Suprapubic skin (tissue), 4 donors: ENCODE data around the gene MYL4. TPM values are rescaled to one million over a fixed set of nuclear protein-coding genes. Genes with fewer than 3 reads are reported as not detected.

Experiments
- DNase-seq, 2 donors: peaks; one replicate each; pipeline ENCODE4 v3.0.0-alpha.2; 2019; ENCODE audit warnings: low spot score in 2 of 2
- H3K27ac ChIP-seq: fragments of 200-600 bp; sonication (generic); one replicate; pipeline ENCODE4 v1.5.1; 2019
- H3K27me3 ChIP-seq: fragments of 200-600 bp; sonication (generic); one replicate; pipeline ENCODE4 v1.5.1; 2019
- H3K36me3 ChIP-seq: fragments of 200-600 bp; sonication (generic); one replicate; pipeline ENCODE4 v1.5.1; 2019
- H3K4me1 ChIP-seq: fragments of 200-600 bp; sonication (generic); one replicate; pipeline ENCODE4 v1.5.1; 2019
- H3K4me3 ChIP-seq: fragments of 200-600 bp; sonication (generic); one replicate; pipeline ENCODE4 v1.5.1; 2019; ENCODE audit warnings: mild to moderate bottlenecking
- H3K9me3 ChIP-seq: fragments of 200-600 bp; sonication (generic); one replicate; pipeline ENCODE4 v1.5.1; 2019
- EP300 ChIP-seq: sonication (generic); formaldehyde crosslinking; IDR thresholded peaks from one replicate; pipeline ENCODE4 v1.6.1; 2017; ENCODE audit warnings: antibody characterized with exemption
- POLR2A ChIP-seq, 2 donors: fragments of 450-650 bp; IDR thresholded peaks; one replicate each; pipeline ENCODE4 v1.6.1; 2017; ENCODE audit warnings: antibody characterized with exemption in 2 of 2, mild to moderate bottlenecking in 2 of 2, moderate library complexity in 2 of 2
- POLR2AphosphoS5 ChIP-seq, 3 donors: sonication (generic); formaldehyde crosslinking; IDR thresholded peaks; one replicate each; pipeline ENCODE4 v1.6.1; 2017; ENCODE audit warnings: antibody characterized with exemption in 3 of 3
- WGBS: methylation state at CpG from one replicate; pipeline ENCODE4 v1.1.5; 2018; 5-methylcytosine and 5-hydroxymethylcytosine counted together
- total RNA-seq, 4 donors: library from RNA; depleted of rRNA; stranded (reverse); fragments of >200 nt; gene quantifications; one replicate each; pipeline ENCODE4 v1.1.0, GENCODE V29; 2016
- TF ChIP-seq, protein P1 (sequence below), 2 donors: fragments of 200-600 bp in 1 of 2; fragments of 450-650 bp in 1 of 2; sonication (generic) in 1 of 2; IDR thresholded peaks; one replicate each; pipeline ENCODE4 v1.5.1; 2016 to 2019; ENCODE audit warnings: antibody characterized with exemption in 2 of 2, mild to moderate bottlenecking in 1 of 2, moderate library complexity in 1 of 2

MYL4 gene
- total RNA-seq, 4 donors from 2014 or later = not detected

DNA sequence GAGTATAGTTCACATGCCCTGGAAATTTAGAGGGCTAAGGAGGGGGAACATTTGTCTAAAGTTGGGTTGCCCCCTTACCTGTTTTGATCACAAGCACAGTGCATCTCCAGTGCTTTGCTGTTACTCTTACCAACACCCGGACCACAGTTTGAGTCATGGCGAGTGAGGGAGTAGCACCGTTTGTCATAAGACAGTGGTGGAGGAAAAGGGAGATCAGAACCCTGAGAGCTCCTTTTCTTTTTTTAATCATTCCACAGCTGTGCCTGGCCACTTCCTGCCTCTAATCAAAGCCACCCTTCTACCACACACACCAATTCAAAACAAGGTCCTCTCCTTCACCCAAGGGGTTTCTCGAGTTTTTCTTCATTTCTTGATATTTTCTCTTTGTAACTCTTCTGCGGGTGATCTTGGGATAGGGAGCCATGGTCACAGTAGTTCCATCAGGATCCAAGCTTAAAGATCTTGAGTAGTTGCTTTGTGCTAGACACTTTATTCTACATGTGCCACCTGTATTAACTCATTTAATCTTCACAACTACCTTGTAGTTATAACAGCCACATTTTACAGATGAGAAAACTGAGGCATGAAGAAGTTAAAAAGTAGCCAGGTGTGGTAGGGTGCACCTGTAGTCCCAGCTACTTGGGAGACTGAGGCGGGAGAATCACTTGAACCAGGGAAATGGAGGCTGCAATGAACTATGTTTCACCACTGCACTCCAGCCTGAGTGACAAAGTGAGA lies 5.0 kb upstream of the MYL4 start:
- H3K36me3 ChIP-seq = no peaks in the 10 kb centered on the region
- DNase-seq = no peak
- H3K4me1 ChIP-seq = peaks cover 18% of the 10 kb centered on the region
- no peak overlapping the region for H3K4me3 ChIP-seq
- no peaks in the 10 kb centered on the region for H3K27me3 ChIP-seq
- 78% methylated on average over 6 of the region's 6 CpGs for WGBS
- peak overlapping the region; percentile 64 for H3K27ac ChIP-seq
- H3K9me3 ChIP-seq = no peaks in the 10 kb centered on the region
- TF ChIP-seq, protein P1, sequence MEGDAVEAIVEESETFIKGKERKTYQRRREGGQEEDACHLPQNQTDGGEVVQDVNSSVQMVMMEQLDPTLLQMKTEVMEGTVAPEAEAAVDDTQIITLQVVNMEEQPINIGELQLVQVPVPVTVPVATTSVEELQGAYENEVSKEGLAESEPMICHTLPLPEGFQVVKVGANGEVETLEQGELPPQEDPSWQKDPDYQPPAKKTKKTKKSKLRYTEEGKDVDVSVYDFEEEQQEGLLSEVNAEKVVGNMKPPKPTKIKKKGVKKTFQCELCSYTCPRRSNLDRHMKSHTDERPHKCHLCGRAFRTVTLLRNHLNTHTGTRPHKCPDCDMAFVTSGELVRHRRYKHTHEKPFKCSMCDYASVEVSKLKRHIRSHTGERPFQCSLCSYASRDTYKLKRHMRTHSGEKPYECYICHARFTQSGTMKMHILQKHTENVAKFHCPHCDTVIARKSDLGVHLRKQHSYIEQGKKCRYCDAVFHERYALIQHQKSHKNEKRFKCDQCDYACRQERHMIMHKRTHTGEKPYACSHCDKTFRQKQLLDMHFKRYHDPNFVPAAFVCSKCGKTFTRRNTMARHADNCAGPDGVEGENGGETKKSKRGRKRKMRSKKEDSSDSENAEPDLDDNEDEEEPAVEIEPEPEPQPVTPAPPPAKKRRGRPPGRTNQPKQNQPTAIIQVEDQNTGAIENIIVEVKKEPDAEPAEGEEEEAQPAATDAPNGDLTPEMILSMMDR (IDR thresholded peaks at IDR 0.05) = no peak
- TF ChIP-seq EP300 (no peak), POLR2AphosphoS5 (IDR thresholded peaks at IDR 0.05) (no peak), POLR2A (IDR thresholded peaks at IDR 0.05) (no peak)

DNA sequence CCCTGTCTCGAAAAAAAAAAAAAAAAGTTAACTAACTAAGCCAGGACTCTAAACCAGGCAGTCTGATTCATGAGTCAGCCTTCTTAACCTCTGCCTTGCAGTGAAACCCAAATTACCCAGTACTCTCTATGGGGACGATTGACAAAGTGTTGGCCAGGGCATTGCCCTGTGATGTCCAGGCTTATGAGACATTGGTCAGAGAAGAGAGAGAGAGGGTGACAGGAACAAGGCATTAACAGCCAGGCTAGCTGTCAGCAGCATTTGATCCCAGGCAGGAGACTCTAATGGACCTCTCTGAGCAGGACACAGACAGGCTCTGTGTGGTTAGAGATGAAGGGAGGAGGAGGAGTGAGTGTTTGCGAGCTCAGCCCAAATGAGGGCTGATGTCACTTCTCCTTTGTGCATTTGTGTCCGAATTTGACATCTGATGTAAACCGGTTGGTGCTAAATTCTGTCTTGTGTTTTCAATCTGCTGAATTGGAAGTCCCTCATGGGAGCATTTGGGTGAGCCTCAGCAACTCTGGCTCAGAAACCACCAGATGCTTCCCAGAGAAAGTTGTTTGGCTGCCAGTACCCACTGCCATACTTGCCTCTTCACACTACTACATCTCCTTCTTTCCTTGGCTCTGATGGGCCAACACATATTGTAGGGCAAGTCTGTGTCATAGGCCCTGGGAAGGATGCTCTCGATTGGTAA lies 4.3 kb upstream of the MYL4 start:
- Histone ChIP-seq H3K4me1 (peaks cover 18% of the 10 kb centered on the region), H3K4me3 (no peak overlapping the region), H3K27me3 (no peaks in the 10 kb centered on the region), H3K9me3 (no peaks in the 10 kb centered on the region), H3K27ac (peak overlapping the region; percentile 64), H3K36me3 (no peaks in the 10 kb centered on the region)
- TF ChIP-seq, protein P1 (IDR thresholded peaks at IDR 0.05) = no peak
- TF ChIP-seq EP300 = no peak
- TF ChIP-seq POLR2AphosphoS5 (IDR thresholded peaks at IDR 0.05) = no peak
- TF ChIP-seq POLR2A (IDR thresholded peaks at IDR 0.05) = no peak
- WGBS = 34% methylated on average over 6 of the region's 6 CpGs
- no peak for DNase-seq

DNA sequence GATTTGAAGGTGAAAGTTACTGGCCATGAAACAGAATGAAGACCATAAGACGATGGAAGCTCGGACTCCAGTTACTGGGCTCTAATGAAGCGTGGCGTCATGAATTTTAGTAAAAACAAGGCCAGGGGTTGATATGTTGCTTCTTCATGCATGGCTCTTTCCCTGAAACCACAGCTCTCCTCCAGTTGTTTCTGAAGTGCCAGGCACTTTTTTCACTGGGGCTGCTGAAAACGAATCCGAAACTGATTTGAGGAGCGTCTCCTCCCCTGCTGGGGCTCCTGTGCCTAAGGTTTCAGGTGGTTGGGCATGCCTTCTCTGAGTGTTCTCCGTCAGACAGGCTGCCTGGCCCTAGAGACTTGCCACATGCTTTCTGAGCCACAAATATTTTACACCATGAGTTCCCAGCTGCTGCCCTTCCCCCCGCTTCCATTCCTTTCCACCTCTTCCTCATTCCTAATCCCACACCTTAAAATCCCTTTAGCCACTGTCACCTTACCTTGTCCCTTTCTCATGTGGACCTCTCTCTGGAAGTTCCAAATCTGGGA lies 3.7 kb upstream of the MYL4 start:
- no peaks in the 10 kb centered on the region for H3K27me3 ChIP-seq
- 34% methylated on average over 9 of the region's 9 CpGs for WGBS
- peak overlapping the region; percentile 64 for H3K27ac ChIP-seq
- H3K9me3 ChIP-seq = no peaks in the 10 kb centered on the region
- no peaks in the 10 kb centered on the region for H3K36me3 ChIP-seq
- no peak overlapping the region for H3K4me3 ChIP-seq
- peaks cover 18% of the 10 kb centered on the region for H3K4me1 ChIP-seq
- no peak for DNase-seq
- TF ChIP-seq EP300 = no peak
- no peak for TF ChIP-seq POLR2AphosphoS5 (IDR thresholded peaks at IDR 0.05)
- no peak for TF ChIP-seq POLR2A (IDR thresholded peaks at IDR 0.05)
- TF ChIP-seq, protein P1 (IDR thresholded peaks at IDR 0.05) = no peak

DNA sequence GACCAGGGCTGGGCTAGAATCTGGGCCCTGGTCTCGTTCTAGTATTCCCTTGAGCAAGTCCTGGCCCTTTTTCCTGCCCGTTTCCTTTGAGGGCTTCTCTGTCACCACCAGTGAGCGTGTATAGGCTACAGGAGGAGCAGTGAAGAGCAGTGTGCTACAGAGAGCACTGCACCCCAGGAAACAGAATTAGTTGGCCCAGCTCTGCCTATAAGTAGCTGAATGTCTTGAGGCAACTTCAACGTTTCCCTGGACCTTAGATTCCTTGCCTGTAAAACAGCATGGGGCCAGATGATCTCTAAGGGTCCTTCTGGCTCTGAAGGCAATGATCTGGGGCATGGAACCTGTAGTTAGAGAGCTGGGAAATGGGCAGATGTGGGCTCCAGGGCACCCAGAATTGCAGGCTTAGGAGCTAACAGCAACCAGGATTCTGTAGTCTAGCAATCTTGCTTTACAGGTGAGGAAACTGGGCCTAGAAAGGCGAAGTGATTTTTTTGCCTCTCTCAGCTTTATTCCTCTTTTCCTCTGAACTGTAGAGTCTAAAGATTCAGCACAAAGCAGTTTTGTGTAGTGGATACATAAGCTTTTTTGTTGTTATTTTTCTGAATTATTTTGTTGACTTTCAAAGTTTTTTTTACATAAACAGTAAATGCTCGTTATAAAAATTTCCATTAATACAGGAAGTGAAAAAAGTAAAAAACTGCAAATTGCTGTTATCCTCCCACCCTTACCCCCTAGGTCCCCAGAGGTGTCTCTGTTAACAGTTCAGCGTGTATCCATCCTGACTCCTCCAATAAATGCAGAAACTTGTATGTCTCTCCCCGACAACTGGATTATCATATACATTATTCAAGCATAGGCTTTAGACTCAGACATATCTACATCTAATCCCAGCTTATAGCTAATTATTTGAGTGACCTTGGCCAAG lies 1.7 kb upstream of the MYL4 start:
- Histone ChIP-seq H3K36me3 (no peaks in the 10 kb centered on the region), H3K4me3 (no peak overlapping the region), H3K4me1 (peaks cover 18% of the 10 kb centered on the region), H3K27me3 (no peaks in the 10 kb centered on the region), H3K9me3 (no peaks in the 10 kb centered on the region), H3K27ac (no peak overlapping the region)
- no peak for DNase-seq
- WGBS = 86% methylated on average over 8 of the region's 8 CpGs
- TF ChIP-seq, protein P1 (IDR thresholded peaks at IDR 0.05) = no peak
- TF ChIP-seq EP300 (no peak), POLR2AphosphoS5 (IDR thresholded peaks at IDR 0.05) (no peak), POLR2A (IDR thresholded peaks at IDR 0.05) (no peak)
